HG03558 (cell line): ENCODE measurements around the gene EIF2A.

ENCODE experiments used
- ATAC-seq: cut with Tn5 transposase; IDR thresholded peaks from one replicate; pipeline ENCODE4 v1.9.1; 2021; ENCODE audit warnings: moderate number of reproducible peaks; ENCODE audit not compliant: unreplicated experiment; ENCODE audit errors: extremely low read depth

Gene EIF2A

DNA sequence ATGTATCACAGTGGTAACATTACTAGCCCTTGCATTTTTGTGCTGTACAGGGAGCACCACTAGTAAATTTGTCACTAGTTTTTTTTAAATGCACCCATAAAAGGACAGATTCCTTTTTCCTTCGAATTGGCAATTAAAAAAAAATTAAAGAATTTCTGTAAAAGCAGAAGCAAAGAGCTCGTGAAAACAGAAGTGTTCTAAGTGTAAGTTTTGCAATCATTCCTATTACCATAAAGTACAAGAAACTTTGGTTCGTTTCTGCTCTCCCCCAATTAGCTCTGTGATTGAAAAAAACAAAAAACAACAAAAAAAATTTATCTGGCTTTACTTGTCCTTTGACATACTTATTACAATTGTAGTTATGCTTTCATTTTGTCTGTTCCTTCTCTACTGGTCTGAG lies 5.6 kb upstream of the EIF2A start:
- no peak for ATAC-seq

DNA sequence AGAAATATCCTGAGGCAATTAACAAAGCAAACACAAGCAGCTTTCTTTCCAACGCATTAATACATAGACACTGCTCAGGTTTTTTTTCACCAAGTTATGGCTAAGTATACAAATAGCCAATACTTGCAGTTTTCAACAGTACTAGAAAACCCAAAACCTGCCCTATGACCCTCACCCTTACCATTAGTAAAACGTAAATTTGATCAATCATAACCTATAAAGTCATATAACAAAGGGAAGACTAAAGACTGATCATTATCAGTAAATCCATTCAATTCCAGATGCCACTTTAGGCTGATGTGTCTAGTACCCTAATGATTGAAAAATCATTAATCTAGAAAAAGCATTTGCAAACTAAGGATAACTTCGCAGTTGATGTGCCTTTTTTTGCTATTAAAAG lies 3.5 kb upstream of the EIF2A start:
- no peak for ATAC-seq

DNA sequence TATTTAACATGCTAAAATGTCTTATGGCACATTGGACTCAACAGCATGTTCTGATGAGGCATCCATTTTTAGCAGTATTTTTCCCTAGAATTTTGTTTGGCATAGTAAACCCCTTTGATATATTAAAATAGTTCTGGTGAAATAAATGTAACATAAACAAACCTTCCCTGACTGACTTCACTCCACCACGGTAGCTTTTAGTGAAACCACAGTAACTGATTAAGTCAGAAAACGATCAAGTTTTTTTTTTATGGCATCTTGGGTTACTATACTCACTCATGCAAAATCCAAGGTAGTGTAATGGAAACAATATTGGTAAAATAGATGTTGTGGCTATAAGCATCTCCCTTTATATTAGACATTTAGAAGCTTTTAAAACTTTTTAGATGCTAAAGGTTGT lies 3.1 kb upstream of the EIF2A start:
- no peak for ATAC-seq

DNA sequence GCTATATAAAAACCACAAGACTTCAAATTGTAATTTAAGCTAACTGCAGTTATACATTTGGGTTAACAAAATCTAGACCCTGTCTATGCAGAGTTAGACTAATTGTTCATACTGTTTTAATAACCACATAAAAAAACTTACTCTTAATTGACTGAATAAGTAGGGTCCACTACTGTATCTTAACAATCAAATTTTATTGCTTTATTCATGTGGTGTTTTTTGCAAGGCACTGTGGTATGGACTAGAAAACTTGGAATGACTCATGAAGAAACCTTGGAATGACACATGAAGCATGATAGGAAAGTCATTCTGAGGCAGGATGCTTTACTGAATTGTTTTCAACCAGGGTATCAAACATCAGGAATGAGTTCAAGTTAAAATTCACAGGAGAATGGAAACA lies 2.5 kb upstream of the EIF2A start:
- ATAC-seq = no peak

DNA sequence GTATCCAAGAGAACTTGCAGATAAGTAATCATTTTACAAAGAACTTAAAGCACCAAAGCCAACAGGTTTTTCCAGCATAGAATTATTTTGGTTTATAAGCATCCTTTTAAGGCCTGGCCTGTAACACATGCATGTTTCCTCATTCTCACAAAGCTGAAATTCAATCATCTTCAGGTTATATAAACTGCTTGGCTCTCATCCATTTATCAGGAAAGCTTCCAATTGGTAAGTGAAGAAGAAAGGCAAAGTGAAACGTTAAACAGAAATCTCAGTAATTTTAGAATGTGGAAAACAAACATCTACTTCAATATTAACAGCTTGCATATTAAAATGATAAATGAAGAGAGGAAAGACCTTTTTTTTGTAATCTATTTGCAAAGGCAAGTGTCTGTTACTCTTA lies 1.9 kb upstream of the EIF2A start:
- ATAC-seq = no peak

DNA sequence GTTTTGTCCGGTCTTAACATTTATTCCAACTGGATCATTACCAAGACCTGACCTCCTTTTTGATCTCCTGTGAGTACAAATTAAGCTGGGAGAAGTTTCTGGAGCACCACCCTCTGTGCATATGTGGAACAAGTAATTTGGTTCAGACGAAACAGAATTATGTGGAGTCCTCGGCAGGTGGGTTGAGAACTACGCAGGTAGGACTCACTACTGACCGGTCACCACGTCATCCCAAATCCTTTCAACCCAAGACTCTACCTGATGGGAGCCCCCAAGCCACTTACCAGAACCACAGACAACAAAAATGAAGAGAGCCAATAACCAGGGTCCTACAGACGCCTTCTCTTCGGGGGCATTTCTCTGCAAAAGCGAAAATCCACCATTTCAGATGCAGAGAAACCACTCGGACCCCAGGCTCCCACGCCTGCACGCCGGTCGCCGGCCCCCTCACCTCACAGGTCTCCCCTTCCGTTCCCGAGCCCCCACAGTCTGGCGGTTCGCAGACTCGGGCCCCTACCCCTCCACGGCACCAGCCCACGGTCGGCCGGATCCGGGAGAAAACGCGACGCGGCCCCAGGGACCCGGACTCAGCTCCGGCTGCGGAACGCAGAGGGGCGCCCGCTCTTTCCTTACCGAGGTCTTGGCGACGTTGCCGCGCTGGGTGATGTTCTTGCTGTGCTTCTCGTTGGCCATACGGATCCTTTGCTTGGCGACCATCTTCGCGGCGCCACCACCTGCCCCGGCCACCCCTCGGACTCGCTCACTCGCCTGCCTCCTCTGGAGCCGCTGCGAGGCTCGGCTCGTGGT lies 965 bp upstream of the EIF2A start:
- no peak for ATAC-seq

DNA sequence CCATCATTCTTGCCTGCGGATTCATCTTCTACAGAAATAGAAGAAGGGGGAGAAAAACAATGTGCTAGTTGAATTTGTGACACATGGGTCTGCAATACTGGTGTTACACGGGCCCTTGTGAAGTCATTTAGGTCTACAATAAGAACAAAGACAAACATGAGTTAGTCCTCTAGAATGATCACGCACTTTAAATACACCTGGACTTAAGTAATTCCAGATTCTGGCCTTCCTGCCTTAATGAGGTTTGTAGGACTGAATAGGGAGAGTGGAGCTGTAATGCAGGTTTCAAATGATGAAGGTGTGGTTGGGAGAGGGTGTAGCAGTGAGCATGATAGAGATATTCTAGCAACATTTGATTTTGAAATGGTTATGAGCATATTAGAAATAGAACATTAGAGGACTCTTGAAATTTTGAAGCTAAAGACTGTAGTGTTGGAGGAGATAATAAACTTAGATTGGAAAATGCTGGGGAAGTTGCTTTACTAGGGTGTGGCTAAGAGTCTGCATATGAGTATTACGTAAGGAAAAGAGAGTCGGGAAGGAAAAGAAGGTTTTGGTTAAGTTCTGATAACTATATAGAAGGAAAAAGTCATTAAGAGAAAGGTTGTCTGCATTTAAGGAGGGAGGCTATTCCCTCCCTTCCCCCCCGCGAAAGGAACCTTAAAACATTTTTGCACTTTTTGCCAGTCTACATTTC lies 606 bp downstream of the EIF2A start:
- no peak for ATAC-seq

DNA sequence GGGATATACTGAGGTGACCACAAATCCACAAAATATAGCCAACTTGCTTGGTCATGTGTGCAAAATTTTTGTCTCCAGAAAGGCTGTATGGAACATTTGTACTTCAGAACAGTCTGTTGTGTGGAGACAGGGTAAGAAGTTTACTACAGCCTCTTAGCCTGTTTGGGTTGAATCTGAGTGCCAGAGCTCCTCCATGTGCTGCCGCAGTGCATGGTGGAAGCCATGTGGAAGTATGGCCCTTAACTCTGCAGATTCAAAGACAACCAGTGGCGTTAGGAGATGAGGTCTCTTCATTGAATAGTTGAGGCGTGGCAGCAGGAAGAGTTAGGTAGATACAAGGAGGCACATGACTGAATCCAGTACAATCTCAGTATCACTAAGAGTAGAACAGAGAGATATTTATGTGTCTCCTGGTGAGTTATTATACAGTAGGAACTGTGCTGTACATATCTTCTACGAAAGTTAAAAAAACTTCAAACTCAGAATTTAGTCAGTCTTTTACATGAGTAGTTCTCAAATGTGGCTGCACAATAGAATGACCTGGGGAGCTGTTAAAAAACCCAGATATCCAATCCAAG lies 9.4 kb downstream of the EIF2A start:
- no peak for ATAC-seq

DNA sequence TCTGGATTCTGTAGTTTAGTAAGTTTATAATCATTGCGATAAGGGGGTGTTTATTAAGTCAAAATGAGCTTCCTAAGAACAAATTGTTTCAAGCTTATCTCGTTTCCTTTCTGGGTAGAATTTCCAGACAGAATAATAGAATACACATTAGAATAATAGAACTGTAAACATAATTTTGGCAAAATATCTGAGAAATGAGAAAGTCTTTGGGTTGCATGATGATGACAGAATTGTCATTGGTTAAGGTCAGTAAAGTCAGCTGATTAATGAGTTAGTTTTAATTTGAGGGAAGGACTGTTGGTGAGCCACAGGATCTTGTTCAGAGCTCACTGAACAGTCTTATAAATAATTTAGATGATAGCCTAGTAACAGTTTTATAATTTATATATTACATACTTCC lies 10.2 kb downstream of the EIF2A start:
- no peak for ATAC-seq

DNA sequence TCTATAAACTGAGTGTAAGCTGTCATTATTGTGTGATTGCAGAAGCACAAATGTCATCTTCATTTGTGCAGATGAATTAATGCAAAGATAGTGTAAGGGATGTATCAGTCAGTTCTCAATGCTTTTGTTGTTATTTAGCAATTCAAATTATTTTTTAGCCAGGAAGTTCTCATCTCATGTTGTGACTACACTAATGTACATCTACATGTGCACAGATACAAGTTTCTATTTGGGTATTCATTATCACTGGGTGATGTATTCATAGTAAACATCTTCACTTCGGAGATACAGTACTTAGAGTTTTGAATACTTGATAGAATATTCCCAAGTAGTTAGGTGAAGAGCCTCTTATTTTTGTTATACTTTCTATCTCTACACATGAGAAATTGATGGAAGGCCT lies 11.1 kb downstream of the EIF2A start:
- no peak for ATAC-seq

DNA sequence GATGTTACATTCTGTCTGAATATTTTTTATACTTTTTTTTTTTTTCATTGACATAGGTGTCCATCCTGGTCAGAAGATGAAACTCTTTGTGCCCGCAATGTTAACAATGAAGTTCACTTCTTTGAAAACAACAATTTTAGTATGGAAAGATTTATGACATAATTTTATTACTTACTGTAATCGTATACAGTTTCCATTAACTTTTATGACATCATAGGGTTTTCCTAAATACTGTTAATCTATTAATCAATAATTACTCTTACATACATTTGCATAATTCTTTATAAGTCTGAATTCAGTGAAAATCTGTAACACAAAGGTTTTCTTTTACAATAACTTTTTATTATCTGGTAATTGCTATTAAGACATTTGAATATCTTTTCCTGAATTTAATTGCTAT lies 17.7 kb downstream of the EIF2A start:
- ATAC-seq = no peak

DNA sequence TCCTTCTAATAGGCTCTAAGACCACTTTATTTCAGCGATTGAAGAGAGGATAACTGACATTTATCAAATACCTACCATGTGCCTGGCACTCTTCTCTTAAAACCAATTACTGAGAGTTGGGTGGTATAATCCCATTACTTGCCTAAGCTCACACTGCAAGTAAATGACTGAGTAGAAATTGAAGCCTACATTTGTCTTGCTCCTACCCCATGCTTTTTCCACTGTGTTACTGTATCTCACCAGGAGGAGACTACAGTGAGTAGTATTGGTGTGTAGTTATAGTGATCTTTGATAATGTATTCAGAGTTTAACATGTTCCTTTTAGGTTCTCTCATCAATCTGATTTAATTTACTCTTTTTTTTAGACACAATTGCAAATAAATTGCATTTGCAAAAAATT lies 20.7 kb downstream of the EIF2A start:
- ATAC-seq = no peak

DNA sequence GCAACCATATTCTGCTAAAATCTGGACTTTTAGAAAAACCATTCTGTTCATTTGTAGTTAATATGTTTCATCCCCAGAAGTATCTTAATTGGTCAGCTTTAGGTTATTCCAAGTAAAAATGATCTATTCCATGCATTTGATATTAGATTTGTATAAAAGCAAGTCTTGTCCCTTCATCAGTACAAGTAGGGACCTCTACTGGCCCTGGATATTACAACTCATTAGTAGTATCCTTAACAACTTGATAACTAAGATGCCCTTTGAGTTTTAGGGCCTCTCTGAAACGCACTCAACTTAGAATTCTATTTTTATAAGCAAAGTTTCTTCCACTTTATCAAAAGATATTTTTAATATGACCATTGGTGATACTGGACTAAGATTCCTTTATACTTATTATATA lies 31.3 kb downstream of the EIF2A start:
- ATAC-seq = no peak

DNA sequence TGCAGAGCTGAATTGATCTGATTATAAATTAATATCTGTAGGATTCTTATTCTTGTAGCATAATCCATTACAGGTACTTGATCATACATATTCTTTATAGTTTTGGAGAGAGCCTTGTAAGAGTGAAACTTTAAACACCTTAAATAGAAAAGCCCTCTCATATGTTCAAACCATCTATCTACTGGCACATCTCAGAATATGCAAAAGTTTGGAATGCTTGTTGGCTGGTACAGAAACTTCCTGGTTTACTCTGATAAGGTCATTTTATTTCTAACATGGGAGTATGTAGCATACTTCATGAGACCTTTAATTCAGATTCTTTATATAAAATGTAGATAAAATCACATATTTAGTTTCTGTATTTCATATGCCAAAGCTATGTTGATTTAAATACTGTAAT lies 34.6 kb downstream of the EIF2A start:
- ATAC-seq = no peak

DNA sequence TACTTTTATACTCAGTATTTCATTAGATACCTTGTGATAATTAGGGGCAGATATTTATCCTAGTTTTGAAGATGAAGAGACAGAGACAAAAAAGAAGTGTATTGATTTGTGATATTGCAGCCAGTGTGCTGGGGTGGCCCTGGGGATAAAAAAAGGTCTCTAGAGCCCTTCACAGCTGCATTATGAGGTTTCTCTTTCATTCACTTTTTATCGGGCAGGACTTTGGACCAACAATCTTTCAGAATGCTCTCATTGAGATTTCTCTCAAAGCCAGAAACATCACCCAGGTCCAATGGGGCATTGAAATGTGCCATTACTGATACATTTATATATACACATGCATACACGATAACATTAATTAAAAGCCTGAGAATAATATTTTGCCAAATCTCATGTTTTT lies 36.0 kb downstream of the EIF2A start:
- no peak for ATAC-seq

DNA sequence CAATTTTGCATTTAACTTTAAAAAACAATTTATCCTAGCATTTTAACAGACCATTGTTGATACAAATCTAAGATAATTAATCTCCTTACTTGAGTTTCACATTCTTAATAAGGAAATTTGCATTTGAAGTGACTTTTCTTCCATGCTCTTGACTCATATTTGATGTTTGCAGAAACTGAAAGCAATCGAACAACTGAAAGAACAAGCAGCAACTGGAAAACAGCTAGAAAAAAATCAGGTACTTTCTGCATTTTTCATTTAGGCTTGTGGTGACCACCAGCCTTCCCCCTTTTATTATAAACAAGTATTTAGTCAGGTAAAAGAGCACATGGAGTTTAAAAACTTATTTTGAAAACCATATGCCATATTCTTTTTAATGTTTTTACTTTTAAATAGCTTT lies 36.4 kb downstream of the EIF2A start:
- no peak for ATAC-seq

DNA sequence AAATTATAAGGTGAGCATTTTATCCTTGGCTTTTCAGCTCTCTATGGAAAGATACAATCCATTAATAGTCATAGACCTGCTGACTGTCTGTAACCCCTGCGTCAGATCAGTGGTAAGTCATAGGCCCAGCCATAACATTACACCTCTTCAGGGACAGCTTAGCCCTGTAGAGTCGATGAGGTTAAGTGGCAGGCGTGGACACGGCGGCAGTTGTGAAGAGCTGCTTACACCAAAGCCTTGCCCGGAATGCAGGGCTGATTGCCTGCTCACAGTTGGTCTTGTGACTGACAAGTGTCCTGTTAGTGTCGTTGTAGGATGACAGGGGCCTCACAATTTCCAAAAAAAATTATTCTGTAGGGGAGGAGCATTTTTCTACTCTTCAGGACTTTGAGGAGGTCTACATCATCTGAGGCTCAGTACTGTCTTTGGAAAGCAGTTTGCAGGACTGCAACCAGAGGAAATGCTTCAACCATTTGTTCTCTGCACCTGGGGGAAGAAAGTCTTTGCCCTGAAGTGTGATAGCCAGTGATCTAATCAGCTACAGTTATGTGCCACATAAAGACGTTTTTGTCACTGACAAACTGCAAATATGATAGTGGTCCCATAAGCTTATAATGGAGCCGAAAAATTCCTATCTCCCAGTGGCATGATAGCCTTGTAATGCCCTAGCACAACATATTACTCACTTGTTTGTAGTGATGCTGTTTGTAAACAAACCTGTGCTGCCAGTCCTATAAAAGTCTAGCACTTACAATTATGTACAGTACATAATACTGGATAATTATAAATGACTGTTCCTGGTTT lies 41.6 kb downstream of the EIF2A start:
- no peak for ATAC-seq

DNA sequence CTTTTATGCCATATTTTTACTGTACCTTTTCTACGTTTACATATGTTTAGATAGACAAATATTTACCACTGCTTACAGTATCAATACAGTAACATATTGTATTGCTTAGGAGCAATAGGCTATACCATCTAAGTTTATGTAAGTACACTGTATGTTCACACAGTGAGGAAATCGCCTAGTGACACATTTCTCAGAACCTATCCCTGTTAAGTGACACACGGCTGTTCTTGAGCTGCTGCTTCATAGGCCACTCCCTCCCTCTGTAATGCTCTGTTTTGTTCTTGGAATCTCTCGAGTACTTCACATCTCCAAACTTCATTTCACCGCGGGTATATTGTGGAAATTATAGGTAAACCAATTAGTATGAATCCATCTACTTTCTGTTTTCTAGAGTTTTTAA lies 43.2 kb downstream of the EIF2A start:
- no peak for ATAC-seq

DNA sequence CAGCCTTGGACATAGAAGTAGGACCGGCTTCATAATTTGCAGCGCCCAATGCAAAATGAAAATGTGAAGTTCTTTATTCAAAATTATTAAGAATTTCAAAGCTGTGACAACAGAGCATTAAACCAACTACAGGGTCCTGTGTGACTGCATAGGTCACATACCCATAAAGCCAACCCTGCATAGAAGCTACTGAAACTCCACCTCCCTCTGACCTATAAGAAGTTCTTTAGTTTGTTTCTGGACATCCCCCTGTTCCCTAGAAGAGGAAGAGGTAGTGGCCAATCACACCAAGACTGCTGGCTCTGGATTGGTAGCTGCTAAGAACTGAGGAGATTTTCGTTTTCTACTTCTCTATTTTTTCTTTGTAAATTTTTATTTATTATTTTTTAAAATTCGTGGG lies 47.6 kb downstream of the EIF2A start:
- ATAC-seq = no peak

DNA sequence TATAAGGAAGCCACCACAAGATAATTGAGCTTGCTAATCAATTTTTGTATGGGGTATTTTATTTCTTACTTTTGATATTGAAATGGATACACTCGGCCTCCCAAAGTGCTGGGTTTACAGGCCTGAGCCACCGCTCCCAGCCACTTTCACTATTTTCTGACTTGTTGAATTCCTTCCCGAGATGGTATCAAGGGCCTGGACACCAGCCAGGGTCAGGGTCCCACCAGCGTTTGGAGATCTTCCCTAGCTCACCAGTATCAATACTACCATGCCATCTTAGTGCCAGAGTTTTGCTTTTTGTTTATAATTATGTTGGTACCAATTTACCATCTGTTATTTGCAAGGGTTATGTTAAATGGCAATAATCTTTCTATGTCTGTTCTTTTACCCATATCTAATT lies 51.1 kb downstream of the EIF2A start:
- no peak for ATAC-seq
